Lower leg skin (tissue), 4 donors: ENCODE data around the gene CD151. TPM values are rescaled to one million over a fixed set of nuclear protein-coding genes. Genes with fewer than 3 reads are reported as not detected.

Source experiments
- DNase-seq, 2 donors: peaks; one replicate each; pipeline ENCODE4 v3.0.0-alpha.2; 2019; ENCODE audit warnings: low spot score in 2 of 2
- H3K4me3 ChIP-seq: fragments of 200-600 bp; sonication (generic); 2 replicates; pipeline ENCODE4 v1.5.1; 2017; ENCODE audit warnings: mild to moderate bottlenecking, low read depth; ENCODE audit not compliant: poor library complexity, severe bottlenecking
- POLR2A ChIP-seq, 2 donors: fragments of 450-650 bp; IDR thresholded peaks; one replicate each; pipeline ENCODE4 v1.6.1; 2016 to 2017; ENCODE audit warnings: antibody characterized with exemption in 2 of 2, mild to moderate bottlenecking in 1 of 2, moderate library complexity in 1 of 2
- WGBS, 2 donors: methylation state at CpG; one replicate each; pipeline ENCODE4 v1.1.5; 2018; 5-methylcytosine and 5-hydroxymethylcytosine counted together
- intact Hi-C: fragments of 100-400 bp; cut with DNase I; formaldehyde crosslinking; loops from one replicate; pipeline ENCODE4 v1.15.0; 2023; ENCODE audit warnings: low total_unique reads
- total RNA-seq, 4 donors: library from RNA; depleted of rRNA; stranded (reverse); fragments of >200 nt; gene quantifications; one replicate each; pipeline ENCODE4 v1.1.0, GENCODE V29; 2016
- TF ChIP-seq, protein P1 (sequence below), 3 donors: fragments of 450-650 bp; IDR thresholded peaks; one replicate each; pipeline ENCODE4 v1.5.1; 2016; ENCODE audit warnings: antibody characterized with exemption in 3 of 3, mild to moderate bottlenecking in 3 of 3, moderate library complexity in 2 of 3

CD151 gene
- total RNA-seq, 4 donors from 2014 or later = 124 to 186 (median 157) TPM

GRCh38 chr11:792873-793272, 39.9 kb upstream of the CD151 start:
- WGBS, 2 donors = 85 to 87% methylated on average over 4 to 12 of the region's 13 CpGs
- TF ChIP-seq POLR2A (IDR thresholded peaks at IDR 0.05) = no peak
- TF ChIP-seq, protein P1, sequence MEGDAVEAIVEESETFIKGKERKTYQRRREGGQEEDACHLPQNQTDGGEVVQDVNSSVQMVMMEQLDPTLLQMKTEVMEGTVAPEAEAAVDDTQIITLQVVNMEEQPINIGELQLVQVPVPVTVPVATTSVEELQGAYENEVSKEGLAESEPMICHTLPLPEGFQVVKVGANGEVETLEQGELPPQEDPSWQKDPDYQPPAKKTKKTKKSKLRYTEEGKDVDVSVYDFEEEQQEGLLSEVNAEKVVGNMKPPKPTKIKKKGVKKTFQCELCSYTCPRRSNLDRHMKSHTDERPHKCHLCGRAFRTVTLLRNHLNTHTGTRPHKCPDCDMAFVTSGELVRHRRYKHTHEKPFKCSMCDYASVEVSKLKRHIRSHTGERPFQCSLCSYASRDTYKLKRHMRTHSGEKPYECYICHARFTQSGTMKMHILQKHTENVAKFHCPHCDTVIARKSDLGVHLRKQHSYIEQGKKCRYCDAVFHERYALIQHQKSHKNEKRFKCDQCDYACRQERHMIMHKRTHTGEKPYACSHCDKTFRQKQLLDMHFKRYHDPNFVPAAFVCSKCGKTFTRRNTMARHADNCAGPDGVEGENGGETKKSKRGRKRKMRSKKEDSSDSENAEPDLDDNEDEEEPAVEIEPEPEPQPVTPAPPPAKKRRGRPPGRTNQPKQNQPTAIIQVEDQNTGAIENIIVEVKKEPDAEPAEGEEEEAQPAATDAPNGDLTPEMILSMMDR (IDR thresholded peaks at IDR 0.05) = no peak
- intact Hi-C loops = no loop called here

DNA sequence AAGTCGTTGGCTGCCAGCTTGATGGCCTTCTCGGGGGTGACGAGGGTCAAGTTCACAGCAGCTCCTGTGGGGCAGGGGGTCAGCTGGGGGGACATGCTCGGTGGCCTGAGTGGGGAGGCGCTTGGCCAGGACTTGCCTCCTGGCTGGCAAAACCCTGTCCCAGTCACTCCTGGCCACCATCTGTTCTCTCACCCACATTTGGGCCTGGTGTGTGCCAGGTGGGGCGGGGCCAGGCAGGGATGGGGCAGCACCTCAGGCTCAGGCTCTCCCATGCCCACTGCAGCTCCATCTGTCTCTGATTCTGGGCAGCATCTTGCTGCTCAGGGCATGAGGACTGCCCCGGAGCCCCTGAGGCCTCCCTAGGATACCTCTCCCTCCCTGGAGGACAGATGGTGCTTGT, 39.2 kb upstream of the CD151 start:
- WGBS, 2 donors = 83 to 86% methylated on average over 6 to 7 of the region's 7 CpGs
- TF ChIP-seq POLR2A (IDR thresholded peaks at IDR 0.05) = no peak
- TF ChIP-seq, protein P1 (IDR thresholded peaks at IDR 0.05) = no peak
- no peak overlapping the region for H3K4me3 ChIP-seq
- no peak for DNase-seq
- intact Hi-C loops = no loop called here

More at GRCh38 chr11:792873-793272, 39.9 kb upstream of the CD151 start:
- no peak for DNase-seq
- no peak overlapping the region for H3K4me3 ChIP-seq

DNA sequence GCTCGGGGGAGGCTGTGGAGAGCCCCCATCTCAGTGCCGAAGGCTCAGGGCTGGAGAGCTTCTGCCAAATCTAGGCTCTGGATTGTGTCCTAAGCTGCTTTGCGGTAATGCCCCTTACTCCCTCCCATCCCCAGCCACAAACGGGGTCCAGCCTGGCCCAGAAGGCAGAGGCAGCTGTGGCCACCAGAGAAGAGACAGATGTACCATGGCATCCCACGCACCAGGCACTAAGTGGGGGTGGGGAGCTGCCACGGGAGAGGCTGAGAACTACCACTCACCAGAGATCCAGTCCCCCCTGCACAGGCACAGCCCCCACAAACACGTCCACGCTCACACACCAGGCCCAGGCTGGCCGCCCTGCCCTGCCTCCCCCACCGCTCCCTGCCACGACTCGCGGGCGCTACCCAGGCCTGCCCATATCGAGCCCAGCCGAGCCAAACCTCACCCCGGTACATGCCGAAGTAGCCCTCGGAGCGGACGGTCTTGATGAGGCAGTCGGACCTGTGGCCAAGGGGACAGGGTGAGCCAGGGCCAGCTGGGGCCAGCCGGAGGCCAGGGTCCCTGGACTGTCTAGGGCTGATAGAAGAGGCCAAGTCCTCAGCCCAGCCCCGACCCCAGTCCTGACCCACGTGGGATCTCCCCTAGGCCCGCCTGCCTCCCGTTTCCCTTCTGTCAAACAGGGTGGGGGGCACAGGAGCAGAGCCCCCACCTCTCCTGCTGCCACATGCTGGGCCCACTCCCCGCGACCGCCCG, 38.6 kb upstream of the CD151 start:
- intact Hi-C loops = no loop called here
- no peak overlapping the region for H3K4me3 ChIP-seq
- TF ChIP-seq, protein P1 (IDR thresholded peaks at IDR 0.05) = no peak
- no peak for TF ChIP-seq POLR2A (IDR thresholded peaks at IDR 0.05)
- WGBS, 2 donors = 90% methylated on average over 27 to 31 of the region's 31 CpGs
- DNase-seq = no peak

- H3K4me3 ChIP-seq = no peak overlapping the region
- TF ChIP-seq, protein P1 (IDR thresholded peaks at IDR 0.05) = no peak
- no peak for TF ChIP-seq POLR2A (IDR thresholded peaks at IDR 0.05)
- WGBS, 2 donors = 43 to 50% methylated on average over 24 to 36 of the region's 38 CpGs
- no peak for DNase-seq
- intact Hi-C loops = no loop called here
Measured at GRCh38 chr11:794766-795633, 37.8 kb upstream of the CD151 start.

DNA sequence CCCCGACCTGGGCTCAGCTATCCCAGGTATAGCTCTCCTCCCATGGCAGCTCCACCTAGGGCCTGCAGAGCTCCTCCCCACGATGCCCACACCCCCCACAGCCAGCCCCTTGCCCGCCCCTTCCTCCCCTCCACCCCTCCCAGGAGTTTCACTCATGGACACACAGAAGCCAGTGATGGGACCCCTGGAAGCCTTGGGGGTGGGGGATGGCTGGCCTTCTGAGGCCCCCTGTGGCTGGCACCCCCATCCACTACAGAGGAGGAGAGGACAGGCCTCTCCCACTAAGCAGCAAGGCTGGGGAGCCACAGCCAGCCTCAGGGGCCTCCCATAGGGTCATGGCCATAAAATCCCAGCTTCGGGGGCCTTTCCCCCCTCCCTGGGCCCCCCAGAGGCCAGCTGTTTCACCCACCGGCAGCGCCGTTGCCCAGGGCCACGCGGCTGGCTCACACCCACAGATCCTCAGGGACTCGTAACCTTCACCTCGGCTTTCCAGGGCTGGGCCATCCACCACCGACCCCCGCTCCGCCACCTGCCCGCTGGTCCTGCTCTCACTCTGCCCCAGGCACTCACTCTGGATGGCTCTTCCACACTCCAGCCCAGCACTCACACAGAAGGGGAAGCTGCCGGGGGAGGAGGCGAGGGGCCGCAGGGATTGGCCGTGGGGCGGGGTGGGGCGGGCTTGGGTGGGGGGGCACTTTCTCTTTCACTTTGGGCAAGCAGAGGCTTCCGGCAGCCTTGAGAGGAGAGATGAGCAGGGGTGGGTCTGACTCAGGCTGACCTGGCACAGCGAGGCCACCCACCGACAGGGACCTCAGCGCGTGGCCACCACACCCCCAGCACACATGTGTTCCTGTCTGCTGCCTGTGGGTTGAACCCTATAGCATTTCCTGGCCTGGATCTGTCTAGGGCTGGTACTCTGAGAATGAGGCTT, 36.9 kb upstream of the CD151 start:
- 2 to 4% methylated on average over 15 to 26 of the region's 26 CpGs for WGBS, 2 donors
- peak; percentile 63 to 94 for DNase-seq
- TF ChIP-seq, protein P1 (IDR thresholded peaks at IDR 0.05) = no peak
- TF ChIP-seq POLR2A (IDR thresholded peaks at IDR 0.05) = no peak
- H3K4me3 ChIP-seq = peak overlapping the region; percentile 14
- intact Hi-C loops = no loop called here
